ENCODE measurements around the gene GOLGA3. TPM values are rescaled to one million over a fixed set of nuclear protein-coding genes. Genes with fewer than 3 reads are reported as not detected.

The GOLGA3 gene
- total and polyA plus RNA-seq, 2 experiments from 2014 or later: 10.3 to 57.8 TPM

DNA sequence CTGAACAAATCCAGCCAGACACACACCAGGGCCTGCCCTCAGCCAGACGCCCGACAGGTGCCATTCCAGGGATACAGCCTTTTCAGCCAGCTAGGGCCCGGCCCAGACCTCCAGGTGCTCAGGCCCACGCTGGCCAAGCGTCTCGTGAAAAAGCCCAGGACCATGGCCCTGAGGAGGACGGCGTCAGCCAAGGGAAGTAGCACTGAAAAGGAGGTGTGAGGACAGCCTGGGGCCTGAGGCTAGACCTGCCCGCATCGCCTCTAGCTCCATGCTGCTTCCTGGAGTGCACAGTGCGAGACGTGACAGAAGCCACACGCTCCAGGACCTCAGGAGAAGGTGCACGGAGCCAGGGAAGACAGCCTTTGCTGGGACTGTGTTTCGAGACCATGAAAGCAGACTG lies 29.8 kb downstream of the GOLGA3 start:
- no peaks in the 10 kb centered on the region for H3K9me2 ChIP-seq (ENCODE audit: insufficient read depth)
- TF ChIP-seq, protein P1, sequence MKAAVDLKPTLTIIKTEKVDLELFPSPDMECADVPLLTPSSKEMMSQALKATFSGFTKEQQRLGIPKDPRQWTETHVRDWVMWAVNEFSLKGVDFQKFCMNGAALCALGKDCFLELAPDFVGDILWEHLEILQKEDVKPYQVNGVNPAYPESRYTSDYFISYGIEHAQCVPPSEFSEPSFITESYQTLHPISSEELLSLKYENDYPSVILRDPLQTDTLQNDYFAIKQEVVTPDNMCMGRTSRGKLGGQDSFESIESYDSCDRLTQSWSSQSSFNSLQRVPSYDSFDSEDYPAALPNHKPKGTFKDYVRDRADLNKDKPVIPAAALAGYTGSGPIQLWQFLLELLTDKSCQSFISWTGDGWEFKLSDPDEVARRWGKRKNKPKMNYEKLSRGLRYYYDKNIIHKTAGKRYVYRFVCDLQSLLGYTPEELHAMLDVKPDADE (IDR thresholded peaks at IDR 0.05): no peak
- TF ChIP-seq EZH2phosphoT487 (IDR thresholded peaks at IDR 0.05; ENCODE audit: unreplicated experiment): no peak
- no peak for TF ChIP-seq ZNF331 (CRISPR knock-in tag; IDR thresholded peaks at IDR 0.05; ENCODE audit: low read depth)
- TF ChIP-seq, protein P2, sequence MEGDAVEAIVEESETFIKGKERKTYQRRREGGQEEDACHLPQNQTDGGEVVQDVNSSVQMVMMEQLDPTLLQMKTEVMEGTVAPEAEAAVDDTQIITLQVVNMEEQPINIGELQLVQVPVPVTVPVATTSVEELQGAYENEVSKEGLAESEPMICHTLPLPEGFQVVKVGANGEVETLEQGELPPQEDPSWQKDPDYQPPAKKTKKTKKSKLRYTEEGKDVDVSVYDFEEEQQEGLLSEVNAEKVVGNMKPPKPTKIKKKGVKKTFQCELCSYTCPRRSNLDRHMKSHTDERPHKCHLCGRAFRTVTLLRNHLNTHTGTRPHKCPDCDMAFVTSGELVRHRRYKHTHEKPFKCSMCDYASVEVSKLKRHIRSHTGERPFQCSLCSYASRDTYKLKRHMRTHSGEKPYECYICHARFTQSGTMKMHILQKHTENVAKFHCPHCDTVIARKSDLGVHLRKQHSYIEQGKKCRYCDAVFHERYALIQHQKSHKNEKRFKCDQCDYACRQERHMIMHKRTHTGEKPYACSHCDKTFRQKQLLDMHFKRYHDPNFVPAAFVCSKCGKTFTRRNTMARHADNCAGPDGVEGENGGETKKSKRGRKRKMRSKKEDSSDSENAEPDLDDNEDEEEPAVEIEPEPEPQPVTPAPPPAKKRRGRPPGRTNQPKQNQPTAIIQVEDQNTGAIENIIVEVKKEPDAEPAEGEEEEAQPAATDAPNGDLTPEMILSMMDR (conservative IDR thresholded peaks at IDR 0.05; ENCODE audit: low read depth in 2 of 2): no peak
- TF ChIP-seq ZNF114 (CRISPR knock-in tag; IDR thresholded peaks at IDR 0.05): no peak
- TF ChIP-seq, protein P3, sequence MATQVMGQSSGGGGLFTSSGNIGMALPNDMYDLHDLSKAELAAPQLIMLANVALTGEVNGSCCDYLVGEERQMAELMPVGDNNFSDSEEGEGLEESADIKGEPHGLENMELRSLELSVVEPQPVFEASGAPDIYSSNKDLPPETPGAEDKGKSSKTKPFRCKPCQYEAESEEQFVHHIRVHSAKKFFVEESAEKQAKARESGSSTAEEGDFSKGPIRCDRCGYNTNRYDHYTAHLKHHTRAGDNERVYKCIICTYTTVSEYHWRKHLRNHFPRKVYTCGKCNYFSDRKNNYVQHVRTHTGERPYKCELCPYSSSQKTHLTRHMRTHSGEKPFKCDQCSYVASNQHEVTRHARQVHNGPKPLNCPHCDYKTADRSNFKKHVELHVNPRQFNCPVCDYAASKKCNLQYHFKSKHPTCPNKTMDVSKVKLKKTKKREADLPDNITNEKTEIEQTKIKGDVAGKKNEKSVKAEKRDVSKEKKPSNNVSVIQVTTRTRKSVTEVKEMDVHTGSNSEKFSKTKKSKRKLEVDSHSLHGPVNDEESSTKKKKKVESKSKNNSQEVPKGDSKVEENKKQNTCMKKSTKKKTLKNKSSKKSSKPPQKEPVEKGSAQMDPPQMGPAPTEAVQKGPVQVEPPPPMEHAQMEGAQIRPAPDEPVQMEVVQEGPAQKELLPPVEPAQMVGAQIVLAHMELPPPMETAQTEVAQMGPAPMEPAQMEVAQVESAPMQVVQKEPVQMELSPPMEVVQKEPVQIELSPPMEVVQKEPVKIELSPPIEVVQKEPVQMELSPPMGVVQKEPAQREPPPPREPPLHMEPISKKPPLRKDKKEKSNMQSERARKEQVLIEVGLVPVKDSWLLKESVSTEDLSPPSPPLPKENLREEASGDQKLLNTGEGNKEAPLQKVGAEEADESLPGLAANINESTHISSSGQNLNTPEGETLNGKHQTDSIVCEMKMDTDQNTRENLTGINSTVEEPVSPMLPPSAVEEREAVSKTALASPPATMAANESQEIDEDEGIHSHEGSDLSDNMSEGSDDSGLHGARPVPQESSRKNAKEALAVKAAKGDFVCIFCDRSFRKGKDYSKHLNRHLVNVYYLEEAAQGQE (IDR thresholded peaks at IDR 0.05; ENCODE audit: unreplicated experiment): no peak
- TF ChIP-seq CREB1 (CRISPR knock-in tag; IDR thresholded peaks at IDR 0.05; ENCODE audit: low read depth): no peak
- no peak for TF ChIP-seq EZH2 (IDR thresholded peaks at IDR 0.05; ENCODE audit: low read depth, unreplicated experiment)
- TF ChIP-seq POLR2AphosphoS5 (IDR thresholded peaks at IDR 0.05; ENCODE audit: low read depth): no peak
- TF ChIP-seq, protein P4, sequence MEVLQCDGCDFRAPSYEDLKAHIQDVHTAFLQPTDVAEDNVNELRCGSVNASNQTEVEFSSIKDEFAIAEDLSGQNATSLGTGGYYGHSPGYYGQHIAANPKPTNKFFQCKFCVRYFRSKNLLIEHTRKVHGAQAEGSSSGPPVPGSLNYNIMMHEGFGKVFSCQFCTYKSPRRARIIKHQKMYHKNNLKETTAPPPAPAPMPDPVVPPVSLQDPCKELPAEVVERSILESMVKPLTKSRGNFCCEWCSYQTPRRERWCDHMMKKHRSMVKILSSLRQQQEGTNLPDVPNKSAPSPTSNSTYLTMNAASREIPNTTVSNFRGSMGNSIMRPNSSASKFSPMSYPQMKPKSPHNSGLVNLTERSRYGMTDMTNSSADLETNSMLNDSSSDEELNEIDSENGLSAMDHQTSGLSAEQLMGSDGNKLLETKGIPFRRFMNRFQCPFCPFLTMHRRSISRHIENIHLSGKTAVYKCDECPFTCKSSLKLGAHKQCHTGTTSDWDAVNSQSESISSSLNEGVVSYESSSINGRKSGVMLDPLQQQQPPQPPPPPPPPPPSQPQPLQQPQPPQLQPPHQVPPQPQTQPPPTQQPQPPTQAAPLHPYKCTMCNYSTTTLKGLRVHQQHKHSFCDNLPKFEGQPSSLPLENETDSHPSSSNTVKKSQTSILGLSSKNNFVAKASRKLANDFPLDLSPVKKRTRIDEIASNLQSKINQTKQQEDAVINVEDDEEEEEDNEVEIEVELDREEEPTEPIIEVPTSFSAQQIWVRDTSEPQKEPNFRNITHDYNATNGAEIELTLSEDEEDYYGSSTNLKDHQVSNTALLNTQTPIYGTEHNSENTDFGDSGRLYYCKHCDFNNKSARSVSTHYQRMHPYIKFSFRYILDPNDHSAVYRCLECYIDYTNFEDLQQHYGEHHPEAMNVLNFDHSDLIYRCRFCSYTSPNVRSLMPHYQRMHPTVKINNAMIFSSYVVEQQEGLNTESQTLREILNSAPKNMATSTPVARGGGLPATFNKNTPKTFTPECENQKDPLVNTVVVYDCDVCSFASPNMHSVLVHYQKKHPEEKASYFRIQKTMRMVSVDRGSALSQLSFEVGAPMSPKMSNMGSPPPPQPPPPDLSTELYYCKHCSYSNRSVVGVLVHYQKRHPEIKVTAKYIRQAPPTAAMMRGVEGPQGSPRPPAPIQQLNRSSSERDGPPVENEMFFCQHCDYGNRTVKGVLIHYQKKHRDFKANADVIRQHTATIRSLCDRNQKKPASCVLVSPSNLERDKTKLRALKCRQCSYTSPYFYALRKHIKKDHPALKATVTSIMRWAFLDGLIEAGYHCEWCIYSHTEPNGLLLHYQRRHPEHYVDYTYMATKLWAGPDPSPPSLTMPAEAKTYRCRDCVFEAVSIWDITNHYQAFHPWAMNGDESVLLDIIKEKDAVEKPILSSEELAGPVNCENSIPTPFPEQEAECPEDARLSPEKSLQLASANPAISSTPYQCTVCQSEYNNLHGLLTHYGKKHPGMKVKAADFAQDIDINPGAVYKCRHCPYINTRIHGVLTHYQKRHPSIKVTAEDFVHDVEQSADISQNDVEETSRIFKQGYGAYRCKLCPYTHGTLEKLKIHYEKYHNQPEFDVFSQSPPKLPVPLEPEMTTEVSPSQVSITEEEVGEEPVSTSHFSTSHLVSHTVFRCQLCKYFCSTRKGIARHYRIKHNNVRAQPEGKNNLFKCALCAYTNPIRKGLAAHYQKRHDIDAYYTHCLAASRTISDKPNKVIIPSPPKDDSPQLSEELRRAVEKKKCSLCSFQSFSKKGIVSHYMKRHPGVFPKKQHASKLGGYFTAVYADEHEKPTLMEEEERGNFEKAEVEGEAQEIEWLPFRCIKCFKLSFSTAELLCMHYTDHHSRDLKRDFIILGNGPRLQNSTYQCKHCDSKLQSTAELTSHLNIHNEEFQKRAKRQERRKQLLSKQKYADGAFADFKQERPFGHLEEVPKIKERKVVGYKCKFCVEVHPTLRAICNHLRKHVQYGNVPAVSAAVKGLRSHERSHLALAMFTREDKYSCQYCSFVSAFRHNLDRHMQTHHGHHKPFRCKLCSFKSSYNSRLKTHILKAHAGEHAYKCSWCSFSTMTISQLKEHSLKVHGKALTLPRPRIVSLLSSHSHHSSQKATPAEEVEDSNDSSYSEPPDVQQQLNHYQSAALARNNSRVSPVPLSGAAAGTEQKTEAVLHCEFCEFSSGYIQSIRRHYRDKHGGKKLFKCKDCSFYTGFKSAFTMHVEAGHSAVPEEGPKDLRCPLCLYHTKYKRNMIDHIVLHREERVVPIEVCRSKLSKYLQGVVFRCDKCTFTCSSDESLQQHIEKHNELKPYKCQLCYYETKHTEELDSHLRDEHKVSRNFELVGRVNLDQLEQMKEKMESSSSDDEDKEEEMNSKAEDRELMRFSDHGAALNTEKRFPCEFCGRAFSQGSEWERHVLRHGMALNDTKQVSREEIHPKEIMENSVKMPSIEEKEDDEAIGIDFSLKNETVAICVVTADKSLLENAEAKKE (CRISPR knock-in tag; IDR thresholded peaks at IDR 0.05): no peak
- no peak for TF ChIP-seq STAT1 (IDR thresholded peaks at IDR 0.05; ENCODE audit: unreplicated experiment)
- no peak for TF ChIP-seq NANOG (IDR thresholded peaks at IDR 0.05; ENCODE audit: borderline replicate concordance)
- H3K27ac ChIP-seq (ENCODE audit: low read depth): no peak overlapping the region
- H3K4me1 ChIP-seq (ENCODE audit: insufficient read depth): no peaks in the 10 kb centered on the region
- no peaks in the 10 kb centered on the region for H3K4me1 Mint-ChIP-seq
- H3K36me3 Mint-ChIP-seq (ENCODE audit: low read depth): peaks cover 74% of the 10 kb centered on the region
- H3K27ac Mint-ChIP-seq: no peak overlapping the region
- H2AFZ ChIP-seq: no peak overlapping the region
- H3K27me3 ChIP-seq (ENCODE audit: insufficient read depth): no peaks in the 10 kb centered on the region
- peaks cover 15% of the 10 kb centered on the region; the same call in 1 of the 2 replicates for H3K36me3 ChIP-seq (ENCODE audit: insufficient read depth)
- no peak for ATAC-seq
- no peaks in the 10 kb centered on the region for H3K9me3 Mint-ChIP-seq
- H3F3A ChIP-seq (replicated peaks; ENCODE audit: low read depth): no peaks in the 10 kb centered on the region
- H3K27me3 Mint-ChIP-seq (ENCODE audit: insufficient read depth, low read depth, poor library complexity): peaks cover 4% of the 10 kb centered on the region
- no peak overlapping the region for H3K4me3 ChIP-seq
- no peaks in the 10 kb centered on the region for H3K79me2 ChIP-seq (replicated peaks; ENCODE audit: insufficient read depth)
- H3K4me3 Mint-ChIP-seq: no peak overlapping the region
- no peak for DNase-seq (ENCODE audit: low spot score)
- H4K20me1 ChIP-seq (replicated peaks; ENCODE audit: insufficient read depth): peaks cover 2% of the 10 kb centered on the region
- no peak overlapping the region for H3K4me2 ChIP-seq

Measured in GM23338 (cell line).